NCI-H1436 (cell line): ENCODE data around the gene TYMP.

Experiments
- DNase-seq: peaks from one replicate; lab custom pipeline; 2025; lab: John Stamatoyannopoulos, UW

The TYMP gene

DNA sequence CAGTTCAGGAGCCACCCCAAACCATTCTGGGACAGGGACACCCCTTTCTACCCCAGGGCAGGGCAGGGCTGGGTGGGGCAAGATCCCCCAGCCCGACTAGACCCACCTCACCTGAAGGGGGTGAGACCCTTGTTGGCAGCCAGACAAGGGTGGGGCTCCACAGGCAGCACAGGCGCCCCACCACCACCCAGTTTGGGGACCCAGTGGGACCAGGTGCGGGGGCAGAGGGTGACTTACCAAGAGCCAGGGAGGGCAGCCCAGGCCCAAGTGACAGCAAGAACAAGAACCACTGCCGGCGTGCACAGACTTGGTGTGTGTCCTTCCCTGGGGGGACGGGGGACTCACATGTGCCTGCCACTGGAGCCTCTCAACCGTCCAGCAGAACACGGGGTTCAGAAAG lies 46.3 kb downstream of the TYMP start:
- no peak for DNase-seq

DNA sequence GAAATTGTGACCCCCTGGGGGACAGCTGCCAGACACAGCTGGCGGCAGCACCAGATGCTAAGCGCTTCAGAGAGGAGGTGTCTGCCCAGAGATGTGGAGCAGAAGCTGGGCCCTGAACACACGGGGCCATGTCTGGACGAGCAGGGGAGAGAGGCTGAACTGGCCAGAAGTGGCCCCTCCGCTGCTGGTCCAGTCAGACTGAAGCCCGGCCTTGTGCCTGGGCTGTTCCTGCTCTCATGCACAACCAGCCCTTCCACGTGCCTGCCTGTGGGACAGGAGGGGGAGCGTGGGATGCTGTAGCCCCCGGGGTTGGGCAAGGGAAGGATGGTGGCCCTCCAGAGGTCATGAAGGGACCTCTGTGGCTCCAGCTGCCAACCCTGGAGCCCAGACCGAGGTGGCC lies 46.7 kb downstream of the TYMP start:
- no peak for DNase-seq

DNA sequence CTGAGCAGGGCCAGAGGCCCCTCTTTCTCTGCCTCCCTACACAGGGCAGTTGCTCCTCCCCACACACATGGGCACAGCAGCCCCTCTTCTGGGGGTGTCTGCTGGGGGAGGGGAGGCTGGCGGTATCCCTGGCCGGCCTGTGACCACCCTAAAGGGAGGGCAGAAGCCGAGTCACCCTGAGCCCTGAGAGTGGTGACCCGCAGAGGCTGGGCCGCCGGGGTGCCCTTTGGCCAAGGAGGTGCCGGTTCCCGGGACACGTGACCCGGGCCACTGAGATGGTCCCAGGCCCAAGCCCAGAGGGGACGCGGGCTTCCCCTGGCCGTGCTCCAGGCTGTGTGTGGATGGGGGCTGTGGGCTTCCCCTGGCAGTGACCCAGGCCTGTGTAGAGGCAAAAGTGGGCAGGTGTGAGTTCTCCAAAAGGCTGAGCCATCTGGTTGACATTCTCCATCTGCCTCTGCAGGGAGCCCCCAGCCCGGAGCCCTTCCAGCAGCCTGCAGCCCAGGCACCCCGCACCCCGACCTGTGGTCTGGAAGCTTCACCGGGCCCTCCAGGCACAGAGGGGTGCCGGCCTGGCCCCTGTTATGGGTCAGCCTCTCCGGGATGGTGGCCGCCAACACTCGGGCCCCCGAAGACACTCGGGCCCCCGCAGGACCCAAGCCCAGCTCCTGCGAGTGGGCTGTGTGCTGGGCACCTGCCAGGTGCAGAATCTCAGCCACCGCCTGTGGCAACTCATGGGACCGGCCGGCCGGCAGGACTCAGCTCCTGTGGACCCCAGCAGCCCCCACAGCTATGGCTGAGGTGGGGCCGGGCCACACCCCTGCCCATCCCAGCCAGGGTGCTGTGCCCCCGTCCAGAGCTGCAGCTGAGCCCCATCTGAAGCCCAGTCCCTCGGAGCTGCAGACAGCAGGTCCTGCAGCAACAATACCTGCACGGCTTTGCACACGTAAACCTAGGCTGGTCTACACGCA lies 47.4 kb downstream of the TYMP start:
- no peak for DNase-seq

DNA sequence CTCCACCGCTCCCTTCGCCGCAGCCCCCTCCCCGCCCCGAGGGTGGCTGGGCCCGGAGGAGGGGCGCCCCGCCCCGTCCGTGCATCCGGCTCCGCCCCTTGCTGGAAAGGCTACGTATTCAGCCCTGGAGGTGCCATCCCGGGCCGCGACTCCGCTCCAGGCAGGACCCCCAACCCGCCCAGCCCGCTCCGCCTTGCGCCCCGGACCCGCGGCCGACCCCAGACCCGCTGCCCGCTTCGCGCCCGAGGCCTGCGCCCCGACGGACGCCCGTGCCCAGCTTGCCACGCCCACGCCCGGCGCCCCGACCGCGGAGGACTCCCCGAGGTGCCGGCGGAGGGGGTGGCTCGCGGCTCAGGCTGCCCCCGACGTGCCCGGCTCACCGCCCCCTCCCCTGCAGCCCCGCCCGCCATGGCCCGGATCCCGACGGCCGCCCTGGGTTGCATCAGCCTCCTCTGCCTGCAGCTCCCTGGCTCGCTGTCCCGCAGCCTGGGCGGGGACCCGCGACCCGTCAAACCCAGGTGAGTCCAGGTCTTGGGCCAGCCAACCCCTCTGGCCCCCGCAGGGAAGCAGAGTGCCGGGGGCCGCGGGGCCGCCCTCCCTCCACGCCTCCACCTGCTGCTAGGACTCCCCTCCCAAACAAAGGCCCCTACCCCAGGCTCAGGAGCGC lies 48.2 kb downstream of the TYMP start, which contains the start of gene ADM2:
Gene ADM2 (plus strand): TSS at position 104 of the 667 bp plus-strand sequence. CDS start 305 bp downstream, at position 409.
- DNase-seq = peak; percentile 41

DNA sequence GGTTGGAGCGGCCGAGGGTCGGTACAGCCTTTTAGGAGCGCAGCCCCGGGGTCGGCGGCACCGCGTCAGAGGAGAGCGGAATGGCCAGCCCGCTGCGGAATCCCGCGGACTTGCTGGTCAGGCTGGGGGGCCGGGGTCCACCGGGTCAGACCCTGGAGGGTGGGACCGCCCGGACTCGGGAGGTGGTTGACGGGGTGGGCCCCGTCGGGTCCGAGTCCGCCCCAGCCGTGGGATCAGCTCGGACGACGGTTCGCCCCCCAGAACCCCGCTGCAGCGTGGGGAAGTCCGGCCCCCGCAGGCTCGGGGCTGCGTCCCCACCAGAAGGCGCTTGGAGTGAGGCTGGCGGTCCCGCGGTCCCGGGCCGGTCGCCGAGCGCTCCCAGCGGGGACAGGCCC lies 48.8 kb downstream of the TYMP start:
- no peak for DNase-seq

DNA sequence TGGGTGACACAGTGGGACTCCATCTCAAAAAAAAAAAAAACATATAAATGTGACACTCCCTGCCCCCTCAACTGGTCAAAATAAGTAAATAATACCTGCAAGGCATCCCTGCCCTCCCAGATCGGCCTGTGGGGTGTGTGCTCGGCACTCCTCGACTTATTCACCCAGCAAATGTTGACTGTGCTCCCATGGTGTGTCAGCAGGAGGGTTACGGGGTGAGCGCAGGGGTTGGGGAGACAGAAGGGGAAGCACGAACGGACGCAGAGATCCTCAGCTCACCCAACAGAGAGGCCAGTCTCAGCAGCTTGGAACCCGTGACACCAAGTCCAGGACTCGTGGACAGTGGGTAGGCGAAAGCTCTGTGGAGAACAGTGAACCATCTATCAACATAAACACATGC lies 50.1 kb downstream of the TYMP start:
- DNase-seq = no peak

DNA sequence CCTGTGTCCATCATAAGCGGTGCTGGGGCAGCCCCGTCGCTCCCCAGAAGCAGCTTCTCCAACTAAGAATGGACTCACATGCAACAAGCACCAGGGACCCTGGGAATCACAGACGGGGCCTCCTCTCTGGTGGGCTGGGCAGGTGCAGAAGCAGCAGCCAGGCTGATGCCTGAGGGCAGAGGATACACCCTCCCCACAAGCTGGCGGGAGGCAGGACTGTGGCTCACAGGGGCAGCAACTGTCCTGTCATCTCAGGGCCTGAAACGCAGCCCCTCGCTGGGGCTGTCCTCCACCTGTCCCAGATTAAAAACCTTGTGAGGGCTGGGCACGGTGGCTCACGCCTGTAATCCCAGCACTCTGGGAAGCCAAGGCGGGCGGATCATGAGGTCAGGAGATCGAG lies 51.9 kb downstream of the TYMP start:
- DNase-seq = no peak

DNA sequence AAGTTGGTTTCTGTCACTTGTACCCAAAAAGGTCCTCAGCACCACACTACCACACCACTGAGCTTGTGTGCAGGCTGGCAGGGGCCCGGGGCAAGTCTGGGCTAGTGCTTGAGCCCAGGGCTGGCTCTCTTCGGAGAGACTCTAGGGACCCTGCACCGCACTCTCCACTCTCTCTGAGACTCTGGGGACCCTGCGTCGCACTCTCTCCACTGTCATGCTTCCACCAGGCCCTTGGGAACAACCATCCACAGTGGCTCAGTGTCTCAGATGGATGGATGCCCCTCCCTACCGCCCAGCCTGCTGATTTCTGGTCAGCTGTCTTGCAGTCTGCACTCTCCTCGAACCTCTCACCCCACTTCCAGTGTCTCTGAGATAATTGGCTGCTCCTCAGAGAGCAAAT lies 52.9 kb downstream of the TYMP start:
- DNase-seq = peak; percentile 89
